A549 (cell line): Measurements from ENCODE around the gene RBM15. TPM values are rescaled to one million over a fixed set of nuclear protein-coding genes. Genes with fewer than 3 reads are reported as not detected.

Experiments used
- ATAC-seq, 2 experiments: fragments of 200-7000 bp in 1 of 2; fragments of >200 bp in 1 of 2; cut with Nextera tagmentation in 1 of 2; cut with Tn5 transposase in 1 of 2; 3 replicates each; pipeline versions ENCODE4 v1.8.0 to v1.9.1; 2018 to 2020; ENCODE audit warnings: mild to moderate bottlenecking in 1 of 2, moderate library complexity in 1 of 2
- CTCF ChIA-PET: fragments of 300-600 bp; sonication (Branson Sonifier 250); formaldehyde crosslinking; extraction: SDS; loops from one replicate; lab custom pipeline; 2021; ENCODE audit warnings: antibody characterized with exemption, inconsistent platforms; lab: Yijun Ruan, JAX
- POLR2A ChIA-PET: fragments of 350-600 bp; formaldehyde crosslinking; extraction: SDS; loops from one replicate; lab custom pipeline; 2021; ENCODE audit warnings: antibody characterized with exemption, inconsistent platforms; lab: Yijun Ruan, JAX
- DNase-seq, 2 experiments: peaks; one replicate each; pipeline versions ENCODE4 v3.0.0 to v3.0.0-alpha.2; 2011 to 2016; ENCODE audit warnings: low read depth in 1 of 2, low spot score in 1 of 2
- FAIRE-seq: peaks from 2 replicates; lab custom pipeline; 2011; peaks lifted over from hg19 to GRCh38; lab: Jason Lieb, UNC
- H3K27ac ChIP-seq, 2 experiments: fragments of >200 bp; sonication (Bioruptor Twin); formaldehyde crosslinking; 3 replicates each; pipeline ENCODE4 v1.5.1; 2016 to 2017
- H3K4me1 ChIP-seq: fragments of >200 bp; sonication (Bioruptor Twin); formaldehyde crosslinking; 3 replicates; pipeline ENCODE4 v1.6.1; 2016
- H3K4me2 ChIP-seq: fragments of >200 bp; sonication (Bioruptor Twin); formaldehyde crosslinking; 3 replicates; pipeline ENCODE4 v1.6.1; 2016
- H3K4me3 ChIP-seq: fragments of >200 bp; sonication (Bioruptor Twin); formaldehyde crosslinking; 3 replicates; pipeline ENCODE4 v1.5.1; 2016
- H3K9me3 ChIP-seq: fragments of >200 bp; sonication (Bioruptor Twin); formaldehyde crosslinking; 3 replicates; pipeline ENCODE4 v1.6.1; 2016
- CBX8 ChIP-seq: fragments of 200-600 bp; sonication (generic); IDR thresholded peaks from 2 replicates; pipeline ENCODE4 v1.6.1; 2016
- CHD4 ChIP-seq: fragments of 200-600 bp; sonication (generic); IDR thresholded peaks from 2 replicates; pipeline ENCODE4 v1.6.1; 2016; ENCODE audit warnings: antibody characterized with exemption, mild to moderate bottlenecking, borderline replicate concordance
- EHMT2 ChIP-seq: fragments of 200-600 bp; sonication (generic); IDR thresholded peaks from 2 replicates; pipeline ENCODE4 v1.6.1; 2016; ENCODE audit warnings: antibody characterized with exemption, low read depth, mild to moderate bottlenecking, moderate library complexity
- FOSL2 ChIP-seq, 2 experiments: fragments of 450-650 bp in 1 of 2; fragments of >200 bp in 1 of 2; sonication (Bioruptor Twin) in 1 of 2; formaldehyde crosslinking; IDR thresholded peaks; 2 replicates each; pipeline versions ENCODE4 v1.5.0 to v1.6.1; 2016 to 2020; ENCODE audit warnings: mild to moderate bottlenecking in 1 of 2, moderate library complexity in 1 of 2
- FOXS1 ChIP-seq: fragments of 250-450 bp; sonication (Bioruptor Pico); IDR thresholded peaks from 2 replicates; pipeline ENCODE4 v1.5.0; 2020; ENCODE audit warnings: mild to moderate bottlenecking, moderate library complexity
- HDAC2 ChIP-seq: fragments of 200-600 bp; sonication (generic); IDR thresholded peaks from 2 replicates; pipeline ENCODE4 v1.6.1; 2016
- HOXA7 ChIP-seq: fragments of 250-450 bp; sonication (Bioruptor Pico); IDR thresholded peaks from 2 replicates; pipeline ENCODE4 v1.5.0; 2020; ENCODE audit warnings: mild to moderate bottlenecking, moderate library complexity
- KDM1A ChIP-seq: fragments of 200-600 bp; sonication (generic); IDR thresholded peaks from 2 replicates; pipeline ENCODE4 v1.6.1; 2016; ENCODE audit warnings: low read depth, mild to moderate bottlenecking
- KDM5A ChIP-seq: fragments of 200-600 bp; sonication (generic); IDR thresholded peaks from 2 replicates; pipeline ENCODE4 v1.6.1; 2016; ENCODE audit warnings: antibody characterized with exemption, mild to moderate bottlenecking
- MAFK ChIP-seq: fragments of 450-650 bp; IDR thresholded peaks from 2 replicates; pipeline ENCODE4 v1.6.1; 2014; ENCODE audit not compliant: partially characterized antibody
- MYC ChIP-seq: IDR thresholded peaks from 2 replicates; pipeline ENCODE4 v1.6.1; 2012; ENCODE audit warnings: mild to moderate bottlenecking, inconsistent platforms, low read length, improper control_type of control experiment, borderline replicate concordance
- NPAS2 ChIP-seq: fragments of 250-450 bp; sonication (Bioruptor Pico); IDR thresholded peaks from 2 replicates; pipeline ENCODE4 v1.8.0; 2022; ENCODE audit warnings: mild to moderate bottlenecking, moderate library complexity, borderline replicate concordance
- NR3C1 ChIP-seq: fragments of >200 bp; sonication (Bioruptor Twin); formaldehyde crosslinking; IDR thresholded peaks from 3 replicates; pipeline ENCODE4 v1.6.1; 2017
- POLR2A ChIP-seq: IDR thresholded peaks from 2 replicates; pipeline ENCODE4 v1.6.1; 2012; ENCODE audit warnings: mild to moderate bottlenecking, low read length
- RAD21 ChIP-seq, 2 experiments: fragments of >200 bp in 1 of 2; sonication (Bioruptor Twin) in 1 of 2; formaldehyde crosslinking in 1 of 2; IDR thresholded peaks in 1 of 2; conservative IDR thresholded peaks in 1 of 2; 2 replicates in 1 of 2; 3 replicates in 1 of 2; pipeline ENCODE4 v1.6.1; 2012 to 2018; ENCODE audit warnings: inconsistent platforms in 1 of 2
- RARB ChIP-seq: fragments of 250-450 bp; sonication (Bioruptor Pico); IDR thresholded peaks from 2 replicates; pipeline ENCODE4 v1.8.0; 2021; ENCODE audit warnings: mild to moderate bottlenecking, moderate library complexity
- RFX5 ChIP-seq: fragments of 450-650 bp; IDR thresholded peaks from 2 replicates; pipeline ENCODE4 v1.7.1; 2014; ENCODE audit warnings: antibody characterized with exemption, mild to moderate bottlenecking, moderate library complexity
- RNF2 ChIP-seq: fragments of 200-600 bp; sonication (generic); IDR thresholded peaks from 2 replicates; pipeline ENCODE4 v1.6.1; 2016; ENCODE audit warnings: low read depth, mild to moderate bottlenecking, antibody characterized with exemption, moderate library complexity, borderline replicate concordance
- SMC3 ChIP-seq: fragments of >200 bp; sonication (Bioruptor Twin); formaldehyde crosslinking; IDR thresholded peaks from 3 replicates; pipeline ENCODE4 v1.6.1; 2018; ENCODE audit warnings: inconsistent platforms
- SREBF2 ChIP-seq: fragments of 450-650 bp; IDR thresholded peaks from 2 replicates; pipeline ENCODE4 v1.6.1; 2014; ENCODE audit warnings: mild to moderate bottlenecking, moderate library complexity
- TFCP2L1 ChIP-seq: fragments of 250-450 bp; sonication (Bioruptor Pico); IDR thresholded peaks from 2 replicates; pipeline ENCODE4 v1.5.0; 2021; ENCODE audit warnings: mild to moderate bottlenecking
- WGBS: methylation state at CpG from one replicate; pipeline ENCODE4 v1.1.6; 2017; ENCODE audit errors: missing lambda C conversion rate; 5-methylcytosine and 5-hydroxymethylcytosine counted together
- polyA plus RNA-seq, 4 experiments: library from polyadenylated mRNA; depleted of rRNA in 3 of 4; stranded (reverse); fragments of >200 nt; fragmentation: RNase III in 1 of 4; extraction: RNeasy Plus Mini Kit Qiagen cat#74134 plus additional on column Dnase treatment in 1 of 4; gene quantifications; 2 replicates in 3 of 4; 3 replicates in 1 of 4; pipeline ENCODE4 v1.2.3, GENCODE V29; 2011 to 2017
- TF ChIP-seq, protein P1 (sequence below): fragments of >200 bp; sonication (Bioruptor Twin); formaldehyde crosslinking; IDR thresholded peaks from 2 replicates; pipeline ENCODE4 v1.6.1; 2016
- TF ChIP-seq, protein P2 (sequence below): IDR thresholded peaks from 2 replicates; pipeline ENCODE4 v1.6.1; 2012

Gene RBM15
- polyA plus RNA-seq, 2 of the 4 experiments (the other 2 are of a cell fraction), result 8.7 to 14.0 TPM

GRCh38 chr1:110312188-110313121 is 26.7 kb upstream of the RBM15 start (continued):
- no peak for TF ChIP-seq HDAC2
- TF ChIP-seq SREBF2, result no peak
- TF ChIP-seq POLR2A, result no peak
- no peak for TF ChIP-seq CBX8
- TF ChIP-seq EHMT2, result no peak
- TF ChIP-seq, all 56 proteins: peak for 4

DNA sequence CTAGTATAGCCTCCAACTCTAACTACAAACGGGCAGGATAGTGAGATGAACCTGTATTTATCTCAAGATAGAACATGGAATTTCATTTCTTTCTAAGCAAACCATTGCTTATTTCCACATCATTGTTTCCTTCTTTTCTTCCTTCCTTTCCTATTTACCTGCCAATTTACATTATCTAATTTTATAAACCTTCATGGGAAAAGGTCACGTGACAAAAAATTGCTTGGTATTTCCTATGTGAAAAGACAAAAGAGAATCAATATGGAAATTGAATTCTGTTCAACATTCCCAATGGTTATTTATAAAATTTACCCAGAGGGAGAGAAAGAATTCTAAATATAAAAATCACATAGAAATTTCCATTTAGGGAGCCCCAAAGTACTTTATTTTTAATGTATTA is 22.4 kb upstream of the RBM15 start:
- POLR2A ChIA-PET, result no interaction called here
- TF ChIP-seq NR3C1, result no peak
- TF ChIP-seq FOSL2 (IDR thresholded peaks at IDR 0.05), result no peak
- no peak for TF ChIP-seq FOSL2 (CRISPR knock-in tag; IDR thresholded peaks at IDR 0.05)
- TF ChIP-seq MYC, result no peak
- TF ChIP-seq KDM5A, result no peak
- no peak for TF ChIP-seq TFCP2L1
- no peak for TF ChIP-seq RAD21 (conservative IDR thresholded peaks at IDR 0.05 in 1 of 2, IDR thresholded peaks at IDR 0.05 in 1 of 2)
- TF ChIP-seq, protein P1, sequence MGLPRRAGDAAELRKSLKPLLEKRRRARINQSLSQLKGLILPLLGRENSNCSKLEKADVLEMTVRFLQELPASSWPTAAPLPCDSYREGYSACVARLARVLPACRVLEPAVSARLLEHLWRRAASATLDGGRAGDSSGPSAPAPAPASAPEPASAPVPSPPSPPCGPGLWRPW, result no peak
- no peak for DNase-seq
- no peak overlapping the region for H3K27ac ChIP-seq
- FAIRE-seq, result no peak
- CTCF ChIA-PET, result interaction anchor here (0.7 to 8.6 kb wide), 4 partner anchors 93 to 179 kb away, joined by 3 to 354 read pairs (median 4); partner anchors contain the start of gene KCNC4
- H3K4me3 ChIP-seq, result no peak overlapping the region
- no peaks in the 10 kb centered on the region for H3K4me1 ChIP-seq
- H3K9me3 ChIP-seq, result 0 out of 3 replicates have a peak, but pooled peaks cover 4% of the 10 kb centered on the region
- 77% methylated on average over 2 of the region's 2 CpGs for WGBS
- no peak overlapping the region for H3K4me2 ChIP-seq
- ATAC-seq, result no peak

DNA sequence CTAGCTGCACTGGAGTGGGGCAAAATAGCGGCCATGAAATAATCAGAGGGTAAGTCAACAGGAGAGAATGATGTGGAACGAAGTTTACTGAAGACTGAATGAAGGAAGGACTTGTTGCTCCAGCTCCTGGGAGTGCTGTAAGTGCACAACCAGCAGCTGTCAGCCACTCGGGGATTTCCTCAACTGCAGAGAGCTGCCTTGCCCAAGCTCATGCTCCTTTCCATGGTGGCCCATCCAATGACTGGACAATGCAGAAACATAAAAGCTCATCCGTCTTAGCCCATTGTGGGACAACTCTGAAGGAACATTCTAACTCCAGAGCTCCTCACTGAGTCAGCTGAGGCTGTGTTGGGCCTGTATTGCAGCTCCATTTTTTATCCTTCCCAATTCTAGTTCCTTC is 21.1 kb upstream of the RBM15 start:
- H3K4me1 ChIP-seq, result no peaks in the 10 kb centered on the region
- H3K4me3 ChIP-seq, result no peak overlapping the region
- 85% methylated on average over 4 of the region's 4 CpGs for WGBS
- ChIA-PET CTCF (interaction anchor here (0.9 to 8.6 kb wide), 5 partner anchors 14 to 142 kb away, joined by 3 to 354 read pairs (median 4); partner anchors contain the start of gene KCNC4), POLR2A (no interaction called here)
- ATAC-seq (no peak), DNase-seq (no peak), FAIRE-seq (no peak)
- no peak overlapping the region for H3K4me2 ChIP-seq
- H3K9me3 ChIP-seq, result 0 out of 3 replicates have a peak, but pooled peaks cover 4% of the 10 kb centered on the region
- no peak overlapping the region for H3K27ac ChIP-seq
- TF ChIP-seq FOXS1, result no peak
- no peak for TF ChIP-seq NPAS2 (CRISPR knock-in tag)
- TF ChIP-seq KDM1A, result no peak
- TF ChIP-seq RARB (CRISPR knock-in tag), result no peak
- TF ChIP-seq RNF2, result no peak
- TF ChIP-seq, protein P2, sequence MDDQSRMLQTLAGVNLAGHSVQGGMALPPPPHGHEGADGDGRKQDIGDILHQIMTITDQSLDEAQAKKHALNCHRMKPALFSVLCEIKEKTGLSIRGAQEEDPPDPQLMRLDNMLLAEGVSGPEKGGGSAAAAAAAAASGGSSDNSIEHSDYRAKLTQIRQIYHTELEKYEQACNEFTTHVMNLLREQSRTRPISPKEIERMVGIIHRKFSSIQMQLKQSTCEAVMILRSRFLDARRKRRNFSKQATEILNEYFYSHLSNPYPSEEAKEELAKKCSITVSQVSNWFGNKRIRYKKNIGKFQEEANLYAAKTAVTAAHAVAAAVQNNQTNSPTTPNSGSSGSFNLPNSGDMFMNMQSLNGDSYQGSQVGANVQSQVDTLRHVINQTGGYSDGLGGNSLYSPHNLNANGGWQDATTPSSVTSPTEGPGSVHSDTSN, result no peak
- no peak for TF ChIP-seq MAFK
- no peak for TF ChIP-seq FOSL2 (IDR thresholded peaks at IDR 0.05)
- no peak for TF ChIP-seq FOSL2 (CRISPR knock-in tag; IDR thresholded peaks at IDR 0.05)
- TF ChIP-seq HOXA7 (CRISPR knock-in tag), result no peak
- TF ChIP-seq SREBF2, result no peak
- no peak for TF ChIP-seq SMC3
- no peak for TF ChIP-seq RFX5
- no peak for TF ChIP-seq CHD4
- TF ChIP-seq, all 56 proteins: peak for 0
